ENCODE data around the gene PDE3B. TPM values are rescaled to one million over a fixed set of nuclear protein-coding genes. Genes with fewer than 3 reads are reported as not detected.
"Not testable (repeated sequence)": the region's sequence is repeated elsewhere in the genome, so short reads cannot be mapped to it uniquely, and the experiment has no call there.

Gene PDE3B
- total RNA-seq, 1 donor from 2014 or later: 12.3 TPM

GRCh38 chr11:14803846-14804245 lies 160.2 kb downstream of the PDE3B start:
- no peak for DNase-seq (ENCODE audit: low spot score)

- no peak for DNase-seq (ENCODE audit: low spot score)
Observed at GRCh38 chr11:14809466-14809865, 165.9 kb downstream of the PDE3B start.

GRCh38 chr11:14812757-14813156 lies 169.2 kb downstream of the PDE3B start:
- DNase-seq (ENCODE audit: low spot score): no peak

- no peak for DNase-seq (ENCODE audit: low spot score)
Observed at GRCh38 chr11:14813516-14813915, 169.9 kb downstream of the PDE3B start.

DNA sequence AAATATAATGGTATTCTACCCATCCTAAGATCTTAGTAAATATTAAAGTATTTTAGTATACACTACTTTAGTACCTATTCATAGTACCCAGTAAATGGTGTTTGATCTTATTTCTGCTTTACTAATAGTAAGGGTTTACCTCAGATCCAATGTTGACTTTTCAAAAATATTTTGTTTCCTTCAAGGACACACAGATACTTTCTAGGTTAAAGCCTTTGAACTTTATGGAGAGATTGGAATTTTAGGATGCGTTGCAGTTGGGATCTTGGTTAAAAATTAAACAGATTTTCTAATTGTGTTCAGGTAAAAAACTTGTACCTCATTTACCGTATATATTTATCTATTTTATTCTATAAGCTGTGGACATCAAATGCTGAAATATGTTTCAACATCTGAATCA lies 175.2 kb downstream of the PDE3B start:
- no peak for DNase-seq (ENCODE audit: low spot score)

- DNase-seq (ENCODE audit: low spot score): no peak
Observed at GRCh38 chr11:14819596-14819995, 176.0 kb downstream of the PDE3B start.

- DNase-seq (ENCODE audit: low spot score): no peak
Observed at GRCh38 chr11:14821031-14821430, 177.4 kb downstream of the PDE3B start.

- no peak for DNase-seq (ENCODE audit: low spot score)
Observed at GRCh38 chr11:14826600-14826999, 183.0 kb downstream of the PDE3B start.

DNA sequence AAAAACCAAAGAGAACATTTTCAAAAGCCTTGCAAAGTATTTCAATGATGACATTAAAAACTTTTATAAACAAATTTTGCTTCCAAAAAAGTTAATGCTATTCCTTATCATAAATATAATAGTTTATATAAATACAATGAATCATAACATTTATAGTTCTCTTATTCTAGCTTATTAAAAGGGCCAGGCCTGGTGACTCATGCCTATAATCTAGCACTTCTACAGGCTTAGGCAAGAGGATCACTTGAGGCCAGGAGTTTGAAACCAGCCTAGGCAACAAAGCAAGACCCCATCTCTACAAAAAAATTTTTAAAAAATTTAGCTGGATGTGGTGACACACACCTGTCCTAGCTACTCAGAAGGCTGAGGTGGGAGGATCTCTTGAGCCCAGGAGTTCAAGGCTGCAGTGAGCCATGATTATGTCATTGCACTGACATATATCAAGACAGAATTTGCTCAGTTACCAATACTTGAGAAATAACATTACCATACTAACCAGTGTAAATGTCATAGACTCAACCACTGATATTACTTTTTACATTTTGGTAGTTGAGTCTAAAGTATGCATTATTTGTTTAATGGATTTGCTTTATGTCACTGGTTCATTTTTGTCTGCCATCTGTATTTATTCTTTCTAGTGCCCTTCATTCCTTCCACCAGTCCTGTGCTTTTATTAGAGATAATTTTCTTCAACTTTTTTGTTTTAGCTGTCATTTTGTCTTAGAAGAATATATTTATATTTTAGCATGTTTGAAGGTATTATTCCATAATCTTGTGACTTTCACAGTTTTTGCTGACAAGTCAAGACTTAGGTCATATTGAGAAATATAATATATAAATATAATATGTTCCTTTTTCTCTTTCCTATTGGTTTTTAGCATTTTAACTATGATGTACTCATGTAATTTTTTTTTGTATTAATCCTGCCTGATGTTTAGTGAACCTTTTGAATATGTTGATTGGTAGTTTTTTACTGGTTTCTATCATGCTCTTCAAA lies 192.2 kb downstream of the PDE3B start:
- no peak for DNase-seq (ENCODE audit: low spot score)

DNA sequence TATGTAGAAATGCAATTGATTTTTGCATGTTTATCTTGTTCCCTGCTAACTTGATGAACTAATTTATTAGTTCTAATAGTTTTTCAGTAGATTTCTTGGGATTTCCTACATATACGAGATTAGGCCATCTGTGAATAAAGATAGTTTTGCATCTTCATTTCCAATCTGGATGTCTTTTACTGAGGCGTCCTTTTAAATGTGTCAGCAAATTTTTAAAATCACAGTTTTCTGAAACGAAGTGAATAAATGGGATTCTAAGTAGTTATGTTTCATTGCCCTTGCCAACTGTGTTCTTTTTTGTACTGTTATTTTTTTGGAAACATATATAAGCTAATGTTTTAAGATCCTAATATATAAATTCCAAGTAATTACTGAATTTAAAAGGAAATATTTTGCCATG lies 198.4 kb downstream of the PDE3B start:
- DNase-seq (ENCODE audit: low spot score): no peak

- DNase-seq (ENCODE audit: low spot score): no peak
Observed at GRCh38 chr11:14852571-14853177, 209.1 kb downstream of the PDE3B start.

- no peak for DNase-seq (ENCODE audit: low spot score)
Observed at GRCh38 chr11:14854057-14854456, 210.5 kb downstream of the PDE3B start.

DNA sequence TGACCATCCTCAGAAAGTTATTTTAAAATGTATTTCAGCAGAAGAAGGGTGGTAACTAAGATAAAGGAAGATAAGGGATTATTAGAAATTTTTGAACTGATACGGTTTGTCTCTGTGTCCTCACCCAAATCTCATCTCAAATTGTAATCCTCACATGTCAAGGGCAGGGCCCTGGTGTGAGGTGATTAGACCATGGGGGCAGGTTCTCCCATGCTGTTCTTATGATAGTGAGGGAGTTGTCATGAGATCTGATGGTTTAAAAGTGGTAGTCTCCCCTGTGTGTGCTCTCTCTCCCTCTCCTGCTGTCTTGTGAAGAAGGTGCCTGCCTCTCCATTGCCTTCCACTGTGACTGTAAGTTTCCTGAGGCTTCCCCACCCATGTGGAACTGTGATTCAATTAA lies 212.3 kb downstream of the PDE3B start:
- no peak for DNase-seq (ENCODE audit: low spot score)

GRCh38 chr11:14857621-14858020 lies 214.0 kb downstream of the PDE3B start:
- DNase-seq (ENCODE audit: low spot score): no peak

DNA sequence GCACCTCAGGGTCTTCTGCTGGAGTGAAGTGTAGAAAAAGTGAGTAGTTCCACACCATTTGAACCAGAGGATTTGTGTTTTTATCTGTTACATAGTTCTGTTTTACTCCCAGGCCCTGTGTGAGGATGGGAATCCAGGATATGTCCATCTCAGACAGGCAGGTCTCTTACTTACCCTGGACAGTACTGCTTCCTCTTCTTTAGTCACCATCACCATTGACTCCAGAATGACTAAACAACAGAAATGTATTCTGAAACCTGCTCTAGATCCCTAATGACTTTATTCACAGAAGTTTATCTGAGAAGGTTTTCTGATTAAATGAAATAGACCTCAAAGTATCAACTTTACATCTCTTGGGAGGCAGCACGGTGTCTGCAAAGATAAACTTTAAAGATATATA lies 214.8 kb downstream of the PDE3B start:
- DNase-seq (ENCODE audit: low spot score): no peak

DNA sequence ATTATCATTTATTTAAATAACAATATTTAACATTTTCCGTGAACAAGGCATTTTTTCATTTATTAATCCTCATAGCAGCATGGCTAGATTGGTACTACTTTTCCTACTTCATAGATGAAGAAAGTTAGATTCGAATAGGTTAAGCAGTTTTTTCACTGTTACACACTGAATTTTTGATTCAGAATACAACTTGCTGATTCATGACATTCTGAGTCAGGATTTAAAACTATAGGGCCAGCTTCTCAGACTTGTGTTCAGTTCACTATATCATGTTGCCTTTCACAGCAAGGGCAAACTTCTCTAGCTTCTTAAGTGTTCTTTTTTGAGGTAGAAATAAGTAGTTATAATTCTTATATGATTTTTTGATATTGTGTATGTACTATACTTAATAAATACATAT lies 216.9 kb downstream of the PDE3B start:
- no peak for DNase-seq (ENCODE audit: low spot score)

- no peak for DNase-seq (ENCODE audit: low spot score)
Observed at GRCh38 chr11:14861680-14862079, 218.1 kb downstream of the PDE3B start.

DNA sequence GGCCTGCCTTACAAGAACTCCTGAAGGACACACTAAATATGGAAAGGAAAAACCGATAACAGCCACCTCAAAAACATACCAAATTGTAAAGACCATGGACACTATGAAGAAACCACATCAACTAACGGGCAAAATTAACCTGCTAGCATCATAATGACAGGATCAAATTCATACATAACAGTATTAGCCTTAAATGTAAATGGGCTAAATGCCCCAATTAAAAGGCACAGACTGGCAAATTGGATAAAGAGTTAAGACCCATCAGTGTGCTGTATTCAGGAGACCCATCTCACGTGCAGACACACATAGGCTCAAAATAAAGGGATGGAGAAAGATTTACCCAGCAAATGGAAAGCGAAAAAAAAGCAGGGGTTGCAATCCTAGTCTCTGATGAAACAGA lies 220.2 kb downstream of the PDE3B start:
- not testable (repeated sequence) for DNase-seq (ENCODE audit: low spot score)

DNA sequence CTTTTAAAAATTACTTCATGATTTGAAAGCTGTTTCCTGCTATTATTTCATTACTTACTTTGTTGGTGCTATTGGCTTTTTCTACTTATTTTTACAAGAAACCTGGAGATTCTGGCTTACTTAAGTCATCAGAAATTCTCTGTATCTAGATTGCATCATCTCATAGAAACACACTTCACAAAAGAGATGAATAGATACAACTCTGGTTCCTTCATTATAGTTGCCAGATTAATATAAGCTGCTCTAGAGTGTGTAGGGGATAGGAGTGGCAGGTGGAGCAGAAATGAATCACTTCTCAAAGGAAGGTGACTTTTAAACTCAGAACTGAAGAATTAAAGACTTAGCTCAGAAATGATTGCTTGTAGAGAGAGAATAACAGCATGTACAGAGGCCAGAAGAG lies 228.4 kb downstream of the PDE3B start:
- DNase-seq (ENCODE audit: low spot score): no peak

DNA sequence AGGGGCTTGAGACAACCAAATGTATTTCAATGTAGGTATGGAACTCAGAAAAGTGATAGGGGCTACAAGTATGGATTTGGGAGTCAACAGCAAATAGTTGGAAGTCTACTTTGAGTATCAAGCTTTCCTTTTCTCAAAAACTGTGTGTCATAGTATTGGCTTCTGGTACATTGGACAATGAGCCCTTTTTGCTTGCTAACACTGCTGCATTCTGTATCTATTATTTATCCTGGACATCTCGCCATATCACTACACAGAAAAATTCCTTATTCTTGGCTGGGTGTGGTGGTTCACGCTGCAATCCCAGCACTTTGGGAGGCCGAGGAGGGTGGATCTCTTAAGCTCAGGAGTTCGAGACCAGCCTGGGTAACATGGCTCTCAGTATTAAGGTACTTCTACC lies 230.0 kb downstream of the PDE3B start:
- no peak for DNase-seq (ENCODE audit: low spot score)

DNA sequence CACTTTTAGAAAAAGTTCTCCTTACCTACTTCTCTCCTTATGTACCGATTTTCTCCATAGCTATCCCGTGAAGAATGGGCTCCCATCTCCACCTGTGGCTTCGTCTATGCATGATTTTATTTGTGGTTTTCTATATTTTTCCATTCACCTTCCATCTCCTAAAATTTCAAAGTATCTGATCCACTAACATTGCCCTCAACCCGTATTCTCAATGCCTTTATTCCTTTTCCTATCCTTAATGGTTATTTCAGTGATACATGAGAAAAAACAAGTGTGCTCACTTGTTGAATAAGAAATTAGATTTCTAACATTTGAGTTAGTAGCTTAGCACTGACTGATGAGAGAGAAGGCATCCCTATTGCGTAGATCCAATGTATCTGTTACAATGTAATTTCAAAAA lies 231.6 kb downstream of the PDE3B start:
- DNase-seq (ENCODE audit: low spot score): no peak

DNA sequence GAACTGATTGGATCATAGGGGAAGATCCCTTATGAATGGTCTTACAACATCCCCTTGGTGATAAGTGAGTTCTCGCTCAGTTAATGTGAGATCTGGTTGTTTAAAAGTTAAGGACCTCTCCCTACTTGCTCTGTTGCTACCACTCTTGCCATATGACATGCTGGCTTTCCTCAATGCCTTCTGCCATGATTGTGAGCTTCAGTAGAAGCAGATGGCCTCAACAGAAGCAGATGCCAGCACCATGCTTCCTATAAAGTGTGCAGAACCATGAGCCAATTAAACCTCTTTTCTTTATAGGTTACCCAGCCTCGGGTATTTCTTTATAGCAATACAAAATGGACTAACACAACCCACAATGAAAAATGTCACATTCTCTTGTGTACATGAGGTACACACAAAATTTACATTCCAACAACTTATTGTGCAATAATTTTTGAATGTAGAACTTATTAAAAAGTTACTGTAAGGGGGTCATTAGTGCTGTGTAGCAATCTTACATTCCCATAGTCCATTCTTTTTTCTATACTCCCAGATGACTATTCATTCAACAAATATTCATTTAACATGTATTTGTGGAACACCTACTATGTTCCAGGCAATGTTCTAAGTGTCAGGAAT lies 238.1 kb downstream of the PDE3B start:
- DNase-seq (ENCODE audit: low spot score): no peak

- no peak for DNase-seq (ENCODE audit: low spot score)
Observed at GRCh38 chr11:14882196-14882595, 238.6 kb downstream of the PDE3B start.

Data from umbilical cord (tissue), 2 donors.